Right atrium auricular region (tissue), 2 donors: ENCODE results near the gene TRUB2. TPM values are rescaled to one million over a fixed set of nuclear protein-coding genes. Genes with fewer than 3 reads are reported as not detected.

Experiments used
- DNase-seq: peaks from one replicate; pipeline ENCODE4 v3.0.0-alpha.2; 2019; ENCODE audit warnings: low spot score
- H3K27ac ChIP-seq, 2 donors: fragments of 200-600 bp; sonication (generic); 1 replicate in 1 of 2; 2 replicates in 1 of 2; pipeline ENCODE4 v1.5.1; 2016 to 2019
- H3K27me3 ChIP-seq, 2 donors: fragments of 200-600 bp; sonication (generic); one replicate each; pipeline versions ENCODE4 v1.5.1 to v1.6.0; 2017 to 2019
- H3K36me3 ChIP-seq: fragments of 200-600 bp; sonication (generic); one replicate; pipeline ENCODE4 v1.5.1; 2016
- H3K4me1 ChIP-seq, 2 donors: fragments of 200-600 bp; sonication (generic); one replicate each; pipeline versions ENCODE4 v1.5.1 to v1.6.0; 2017 to 2019
- H3K4me3 ChIP-seq, 2 donors: fragments of 200-600 bp; sonication (generic); 1 replicate in 1 of 2; 2 replicates in 1 of 2; pipeline ENCODE4 v1.5.1; 2017 to 2019; ENCODE audit warnings: mild to moderate bottlenecking in 1 of 2, moderate library complexity in 1 of 2
- H3K9me3 ChIP-seq, 2 donors: fragments of 200-600 bp; sonication (generic); one replicate each; pipeline ENCODE4 v1.5.1; 2019
- CTCF ChIP-seq, 2 donors: fragments of 200-600 bp; sonication (generic); IDR thresholded peaks; one replicate each; pipeline ENCODE4 v1.5.1; 2019; ENCODE audit warnings: antibody characterized with exemption in 2 of 2
- total RNA-seq, 2 donors: library from RNA; depleted of rRNA; stranded (reverse); fragments of >200 nt; gene quantifications; one replicate each; pipeline ENCODE4 v1.1.0, GENCODE V29; 2016

Gene TRUB2
- total RNA-seq, 2 donors from 2014 or later = 9.3 to 10.2 TPM

DNA sequence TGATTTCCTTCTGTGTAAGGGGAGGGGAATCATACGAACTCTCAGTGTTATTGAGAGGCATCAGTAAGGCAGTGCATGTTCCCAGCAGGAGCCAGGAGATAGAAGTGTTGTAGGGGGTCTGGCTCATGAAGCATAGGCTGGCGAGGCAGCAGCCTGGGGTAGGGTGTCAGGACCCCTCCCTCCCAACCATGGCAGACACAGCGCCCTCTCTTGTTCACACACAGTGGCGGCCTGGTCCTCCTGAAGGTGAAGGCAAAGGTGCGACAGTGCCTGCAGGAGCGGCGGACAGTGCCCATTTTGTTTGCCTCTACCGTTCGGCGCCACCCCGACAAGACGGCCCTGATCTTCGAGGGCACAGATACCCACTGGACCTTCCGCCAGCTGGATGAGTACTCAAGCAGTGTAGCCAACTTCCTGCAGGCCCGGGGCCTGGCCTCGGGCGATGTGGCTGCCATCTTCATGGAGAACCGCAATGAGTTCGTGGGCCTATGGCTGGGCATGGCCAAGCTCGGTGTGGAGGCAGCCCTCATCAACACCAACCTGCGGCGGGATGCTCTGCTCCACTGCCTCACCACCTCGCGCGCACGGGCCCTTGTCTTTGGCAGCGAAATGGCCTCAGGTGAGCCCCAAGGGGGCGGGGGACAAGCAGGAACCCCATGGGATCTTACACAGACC is 22.8 kb upstream of the TRUB2 start:
- DNase-seq = no peak
- TF ChIP-seq CTCF (IDR thresholded peaks at IDR 0.05) = no peak

GRCh38 chr9:128343855-128344254 is 21.6 kb upstream of the TRUB2 start:
- H3K27me3 ChIP-seq = no peaks in the 10 kb centered on the region
- H3K36me3 ChIP-seq = peaks cover 59% of the 10 kb centered on the region
- no peak overlapping the region for H3K4me3 ChIP-seq
- H3K27ac ChIP-seq = no peak overlapping the region
- no peak for DNase-seq
- H3K4me1 ChIP-seq = peaks cover 0 to 15% of the 10 kb centered on the region in 2 donors
- no peak for TF ChIP-seq CTCF (IDR thresholded peaks at IDR 0.05)
- H3K9me3 ChIP-seq = no peaks in the 10 kb centered on the region

More for the DNA sequence above, 22.8 kb upstream of the TRUB2 start:
- Histone ChIP-seq H3K27me3 (no peaks in the 10 kb centered on the region), H3K36me3 (peaks cover 70% of the 10 kb centered on the region), H3K4me3 (no peak overlapping the region), H3K4me1 (peaks cover 0 to 11% of the 10 kb centered on the region in 2 donors), H3K9me3 (no peaks in the 10 kb centered on the region), H3K27ac (no peak overlapping the region)

- DNase-seq = no peak
These were observed 20.9 kb upstream of the TRUB2 start for GRCh38 chr9:128342971-128343680.

GRCh38 chr9:128341435-128341849 is 19.2 kb upstream of the TRUB2 start:
- Histone ChIP-seq H3K27me3 (no peaks in the 10 kb centered on the region), H3K36me3 (peaks cover 38% of the 10 kb centered on the region), H3K4me1 (peaks cover 0 to 15% of the 10 kb centered on the region in 2 donors), H3K27ac (peak overlapping the region; percentile 71 to 82), H3K4me3 (peak overlapping the region; percentile 84 to 88), H3K9me3 (no peaks in the 10 kb centered on the region)
- peak; percentile 64 for DNase-seq
- TF ChIP-seq CTCF (IDR thresholded peaks at IDR 0.05) = peak in 1 of 2 donors; percentile 69

More at GRCh38 chr9:128342971-128343680, 20.9 kb upstream of the TRUB2 start:
- Histone ChIP-seq H3K4me3 (no peak overlapping the region), H3K9me3 (no peaks in the 10 kb centered on the region), H3K27ac (no peak overlapping the region), H3K36me3 (peaks cover 51% of the 10 kb centered on the region), H3K27me3 (no peaks in the 10 kb centered on the region), H3K4me1 (peaks cover 0 to 15% of the 10 kb centered on the region in 2 donors)
- no peak for TF ChIP-seq CTCF (IDR thresholded peaks at IDR 0.05)

- Histone ChIP-seq H3K27ac (peak overlapping the region; percentile 71 to 82), H3K4me1 (peaks cover 0 to 15% of the 10 kb centered on the region in 2 donors), H3K36me3 (peaks cover 32% of the 10 kb centered on the region), H3K4me3 (peak overlapping the region; percentile 84 to 88), H3K27me3 (no peaks in the 10 kb centered on the region), H3K9me3 (no peaks in the 10 kb centered on the region)
- no peak for TF ChIP-seq CTCF (IDR thresholded peaks at IDR 0.05)
- DNase-seq = no peak
These were observed 18.6 kb upstream of the TRUB2 start for GRCh38 chr9:128340691-128341434.
